Nasal cavity respiratory epithelium epithelial cell of viscerocranial mucosa (primary cell): ENCODE data around the gene TMEM225B. TPM values are rescaled to one million over a fixed set of nuclear protein-coding genes. Genes with fewer than 3 reads are reported as not detected.

Source experiments
- total RNA-seq: library from RNA; depleted of rRNA; stranded (reverse); fragments of >200 nt; gene quantifications from 2 replicates; pipeline ENCODE4 v1.2.3, GENCODE V29; 2014

TMEM225B gene
- 0.43 and 1.4 TPM in 2 replicates for total RNA-seq

DNA sequence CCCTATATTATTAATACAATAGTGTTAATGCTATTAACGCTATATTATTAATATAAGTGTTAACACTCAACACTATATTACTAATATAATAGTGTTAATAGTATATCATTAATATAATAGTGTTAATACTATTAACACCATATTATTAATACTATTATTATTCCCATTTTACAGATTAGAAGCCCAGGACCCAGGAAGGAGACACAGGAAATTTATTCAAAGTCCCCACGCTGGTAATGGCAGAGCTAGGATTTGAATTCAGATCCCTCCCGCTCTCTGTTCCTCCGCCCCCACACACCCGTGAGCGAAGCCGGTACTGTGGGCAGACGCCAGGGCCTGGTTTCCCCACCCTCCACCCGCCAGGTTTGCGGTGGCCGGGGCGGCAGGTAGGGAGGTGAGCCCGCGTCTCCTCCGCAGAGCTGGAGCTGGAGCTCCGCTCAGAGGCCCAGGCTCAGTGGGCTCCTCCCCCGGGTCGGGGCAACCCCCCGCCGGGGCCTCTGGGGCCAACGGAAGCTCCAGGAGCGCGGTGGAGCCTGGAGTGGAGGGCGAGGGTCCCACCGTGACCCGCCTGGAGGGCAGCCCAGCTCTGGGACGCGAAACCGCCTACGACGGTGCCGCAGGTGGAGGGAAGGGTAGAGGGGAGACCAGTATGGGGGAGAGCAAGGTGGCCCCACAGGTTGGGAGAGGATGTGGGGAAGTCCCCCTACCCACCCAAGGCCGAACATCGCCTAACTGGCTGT is at the start of gene TMEM225B:
Gene TMEM225B (plus strand): TSS at position 506 of the 740 bp plus-strand sequence. CDS start 6,122 bp downstream, outside the sequence.

GRCh38 chr7:99551767-99552463 is 46.2 kb upstream of the TMEM225B start, which contains the start of gene FAM200A:
Gene FAM200A, minus strand, starts transcription at chr7:99552114. Its CDS starts 3,707 bp downstream, at chr7:99548407.

DNA sequence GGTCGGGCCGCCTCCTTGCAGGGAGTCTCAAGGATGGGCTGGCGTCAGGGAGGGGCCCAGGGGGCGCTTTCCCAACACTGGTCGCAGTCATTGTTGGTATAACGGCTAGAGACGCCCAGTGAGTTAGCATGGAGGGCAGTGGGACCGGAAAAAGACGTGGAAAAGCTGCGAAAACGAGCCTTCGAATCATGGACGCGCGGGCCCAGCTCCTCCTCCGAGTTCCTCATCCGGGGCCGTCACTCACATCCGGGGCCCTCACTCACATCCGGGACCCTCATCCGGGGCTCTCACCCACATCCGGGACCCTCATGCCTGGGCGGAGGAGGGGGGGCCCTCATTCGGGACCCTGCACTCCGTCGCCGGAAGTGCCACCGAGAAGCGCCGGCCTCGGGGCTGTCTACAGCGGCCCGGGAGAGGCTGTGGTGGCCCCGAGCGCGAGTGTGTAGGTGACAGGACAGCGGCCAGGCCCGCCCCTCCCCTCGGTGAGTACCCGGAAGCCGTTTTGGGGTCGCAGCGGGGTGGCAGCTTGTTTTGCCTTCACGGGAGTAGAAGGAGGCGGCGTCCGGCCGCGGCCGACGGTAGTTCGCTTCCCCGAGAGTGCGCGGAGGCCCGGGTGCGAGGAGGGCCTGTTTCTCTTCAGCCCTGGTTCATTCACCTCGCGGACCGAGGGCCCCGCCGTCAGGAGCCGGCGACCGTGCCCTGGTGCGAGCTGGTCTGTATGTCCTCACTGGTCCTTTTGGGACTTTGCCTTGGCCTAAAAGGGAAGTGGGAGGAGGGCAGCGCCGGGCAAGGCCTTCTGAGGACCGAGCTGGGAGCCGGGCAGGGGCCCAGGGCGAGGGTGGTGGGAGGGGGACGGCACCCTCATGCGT is 39.5 kb upstream of the TMEM225B start, which contains the start of gene ZNF655:
Gene ZNF655 (plus strand): TSS at position 337 of the 869 bp plus-strand sequence. CDS start 1,918 bp downstream, outside the sequence.

DNA sequence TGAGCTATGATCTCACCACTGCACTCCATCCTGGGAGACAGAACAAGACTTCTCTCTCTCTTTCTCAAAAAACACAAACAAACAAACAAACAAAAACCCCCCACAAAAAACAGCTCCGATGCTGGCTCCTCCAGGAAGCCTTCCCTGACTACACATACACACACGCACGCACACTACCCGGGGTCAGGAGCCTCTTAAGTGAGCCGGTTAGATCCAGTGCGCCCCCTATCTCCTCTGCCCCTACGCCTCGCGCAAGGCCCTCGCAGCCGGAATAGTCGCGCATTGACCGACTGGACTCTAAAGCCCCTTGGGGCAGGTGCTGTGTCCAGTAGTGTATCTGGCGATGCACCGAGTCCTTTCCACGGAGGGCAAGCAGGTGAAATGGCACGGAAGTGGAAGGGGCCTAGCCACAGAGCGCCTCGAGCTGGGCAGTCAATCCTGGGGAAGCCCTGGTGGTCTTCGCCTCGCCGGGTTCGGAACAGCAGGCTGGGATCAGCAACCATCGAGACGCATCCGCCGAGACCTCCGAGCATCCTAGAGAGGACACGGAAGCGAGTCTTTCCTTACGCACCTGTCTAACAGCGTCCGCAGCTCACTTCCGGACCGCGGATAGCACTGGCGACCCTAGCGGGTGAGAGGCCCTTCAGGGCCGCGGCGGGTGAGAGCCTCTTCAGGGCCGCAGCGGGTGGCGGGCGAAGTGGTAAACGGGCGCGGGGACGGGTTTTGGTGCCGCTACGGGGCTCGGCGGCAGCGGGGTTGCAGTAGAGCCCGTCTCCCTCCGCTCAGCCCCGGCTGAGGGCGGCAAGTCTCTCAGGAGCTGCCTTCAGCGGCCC is 18.5 kb downstream of the TMEM225B start, which contains the start of gene ZSCAN25:
Gene ZSCAN25 (plus strand): TSS at position 588 of the 833 bp plus-strand sequence. CDS start 2,661 bp downstream, outside the sequence.

Other genes with a start within 250 kb of the TMEM225B start
- gene ARPC1B, start 223.5 kb upstream of the TMEM225B start, total RNA-seq: 145 and 362 TPM in 2 replicates
- gene PDAP1, start 189.7 kb upstream of the TMEM225B start, total RNA-seq: 37.9 and 57.8 TPM in 2 replicates
- 99.3 and 134 TPM in 2 replicates for gene BUD31, start 189.3 kb upstream of the TMEM225B start, total RNA-seq
- 8.9 and 10.3 TPM in 2 replicates for gene PTCD1, start 159.5 kb upstream of the TMEM225B start, total RNA-seq
- gene CPSF4, start 159.3 kb upstream of the TMEM225B start, total RNA-seq: 51.2 and 66.0 TPM in 2 replicates
- gene ATP5MF, start 132.1 kb upstream of the TMEM225B start, total RNA-seq: 170 and 278 TPM in 2 replicates
- gene ZNF789, start 125.4 kb upstream of the TMEM225B start, total RNA-seq: 1.7 and 5.8 TPM in 2 replicates
- 19.8 and 25.3 TPM in 2 replicates for gene ZNF394, start 98.0 kb upstream of the TMEM225B start, total RNA-seq
- 15.0 and 18.7 TPM in 2 replicates for gene ZKSCAN5, start 93.6 kb upstream of the TMEM225B start, total RNA-seq
- 6.2 and 11.7 TPM in 2 replicates for gene FAM200A, start 46.2 kb upstream of the TMEM225B start, total RNA-seq
- 38.3 and 65.4 TPM in 2 replicates for gene ZNF655, start 39.6 kb upstream of the TMEM225B start, total RNA-seq
- 12.0 and 20.4 TPM in 2 replicates for gene ZSCAN25, start 18.7 kb downstream of the TMEM225B start, total RNA-seq
- gene CYP3A5, start 81.7 kb downstream of the TMEM225B start, total RNA-seq: 2.9 and 5.1 TPM in 2 replicates
- gene CYP3A7, start 136.9 kb downstream of the TMEM225B start, total RNA-seq: 0.07 TPM in 1 of 2 replicates, not detected in the other
- 0.07 TPM in 1 of 2 replicates, not detected in the other for gene CYP3A4, start 185.9 kb downstream of the TMEM225B start, total RNA-seq
- not detected in 2 replicates for gene CYP3A43, start 229.7 kb downstream of the TMEM225B start, total RNA-seq